ENCODE results near the gene STMND1. TPM values are rescaled to one million over a fixed set of nuclear protein-coding genes. Genes with fewer than 3 reads are reported as not detected.

STMND1 gene
- total and polyA plus RNA-seq, 10 of the 15 experiments (the other 5 are each of a cell fraction or from before 2014, with no cell fraction given), result 0.15 TPM; not detected in 9

DNA sequence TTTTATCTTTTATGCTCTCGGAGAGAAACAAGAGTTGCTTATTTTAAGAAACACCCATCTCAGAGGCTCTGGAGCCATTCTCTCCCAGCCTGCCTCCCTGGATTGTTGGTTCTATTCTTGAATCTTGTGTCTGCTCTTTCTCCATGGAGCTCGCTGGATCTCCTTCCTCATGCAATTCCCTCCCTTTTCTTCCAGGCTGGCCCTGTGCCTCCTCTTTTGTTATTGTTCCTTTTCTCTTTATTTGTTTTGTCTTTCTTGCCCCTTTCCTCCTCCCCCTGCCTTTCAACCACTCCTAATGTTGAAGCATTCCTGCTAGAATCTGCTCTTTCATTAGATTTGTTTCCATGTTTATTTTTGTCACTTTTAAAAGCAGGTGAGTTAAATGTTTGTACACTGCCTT lies 76.5 kb downstream of the STMND1 start:
- FAIRE-seq, result no peak
- H3K27me3 ChIP-seq (replicated peaks in 1 of 2; ENCODE audit: control insufficient read depth in 2 of 2, insufficient read depth in 2 of 2, low read length in 1 of 2), result no peaks in the 10 kb centered on the region
- H2AFZ ChIP-seq (ENCODE audit: control insufficient read depth, low read depth, low read length), result no peak overlapping the region
- H3K9ac ChIP-seq (ENCODE audit: control insufficient read depth, insufficient read depth, low read length), result no peak overlapping the region
- no peaks in the 10 kb centered on the region for H4K20me1 ChIP-seq (ENCODE audit: control insufficient read depth, insufficient read depth)
- H3K79me2 ChIP-seq (ENCODE audit: control insufficient read depth, insufficient read depth, low read length), result no peaks in the 10 kb centered on the region
- no peaks in the 10 kb centered on the region for H3K9me3 ChIP-seq (replicated peaks; ENCODE audit: control insufficient read depth, insufficient read depth, low read length)
- ChIA-PET CTCF (interaction anchor here (0.6 to 0.7 kb wide), 2 partner anchors 39 to 406 kb away, joined by 3 read pairs; no protein-coding TSS in a partner anchor), POLR2A (interaction anchor here (0.6 kb wide), 1 partner anchor 978 kb away, joined by 6 read pairs; no protein-coding TSS in a partner anchor), RAD21 (ENCODE audit: unreplicated experiment) (no interaction called here), SMC1A (ENCODE audit: uncharacterized antibody, unreplicated experiment) (no interaction called here)
- no peaks in the 10 kb centered on the region for H3K4me1 ChIP-seq (ENCODE audit: control insufficient read depth, insufficient read depth, low read length)
- H3K4me3 ChIP-seq, result no peak overlapping the region
- in situ Hi-C loops (cut with MboI), result no loop called here
- H3K4me2 ChIP-seq (ENCODE audit: control insufficient read depth, insufficient read depth), result no peak overlapping the region
- H3K27ac ChIP-seq (ENCODE audit: control insufficient read depth, insufficient read depth), result no peak overlapping the region
- TF ChIP-seq NR2F1 (conservative IDR thresholded peaks at IDR 0.05) (no peak), RFX5 (IDR thresholded peaks at IDR 0.05; ENCODE audit: low read depth, low read length) (no peak), POLR2A (IDR thresholded peaks at IDR 0.05; ENCODE audit: low read depth, low read length) (no peak), PML (IDR thresholded peaks at IDR 0.05; ENCODE audit: low read length) (no peak), POLR2AphosphoS5 (IDR thresholded peaks at IDR 0.05; ENCODE audit: low read length) (no peak), SIN3A (IDR thresholded peaks at IDR 0.05; ENCODE audit: low read depth, low read length) (no peak), CREM (IDR thresholded peaks at IDR 0.05; ENCODE audit: low read depth) (no peak), ZNF24 (IDR thresholded peaks at IDR 0.05) (no peak), POLR2AphosphoS2 (IDR thresholded peaks at IDR 0.05; ENCODE audit: low read depth, low read length) (no peak), CHD4 (IDR thresholded peaks at IDR 0.05) (no peak), ESRRA (IDR thresholded peaks at IDR 0.05; ENCODE audit: low read length) (no peak)
- TF ChIP-seq, protein P1, sequence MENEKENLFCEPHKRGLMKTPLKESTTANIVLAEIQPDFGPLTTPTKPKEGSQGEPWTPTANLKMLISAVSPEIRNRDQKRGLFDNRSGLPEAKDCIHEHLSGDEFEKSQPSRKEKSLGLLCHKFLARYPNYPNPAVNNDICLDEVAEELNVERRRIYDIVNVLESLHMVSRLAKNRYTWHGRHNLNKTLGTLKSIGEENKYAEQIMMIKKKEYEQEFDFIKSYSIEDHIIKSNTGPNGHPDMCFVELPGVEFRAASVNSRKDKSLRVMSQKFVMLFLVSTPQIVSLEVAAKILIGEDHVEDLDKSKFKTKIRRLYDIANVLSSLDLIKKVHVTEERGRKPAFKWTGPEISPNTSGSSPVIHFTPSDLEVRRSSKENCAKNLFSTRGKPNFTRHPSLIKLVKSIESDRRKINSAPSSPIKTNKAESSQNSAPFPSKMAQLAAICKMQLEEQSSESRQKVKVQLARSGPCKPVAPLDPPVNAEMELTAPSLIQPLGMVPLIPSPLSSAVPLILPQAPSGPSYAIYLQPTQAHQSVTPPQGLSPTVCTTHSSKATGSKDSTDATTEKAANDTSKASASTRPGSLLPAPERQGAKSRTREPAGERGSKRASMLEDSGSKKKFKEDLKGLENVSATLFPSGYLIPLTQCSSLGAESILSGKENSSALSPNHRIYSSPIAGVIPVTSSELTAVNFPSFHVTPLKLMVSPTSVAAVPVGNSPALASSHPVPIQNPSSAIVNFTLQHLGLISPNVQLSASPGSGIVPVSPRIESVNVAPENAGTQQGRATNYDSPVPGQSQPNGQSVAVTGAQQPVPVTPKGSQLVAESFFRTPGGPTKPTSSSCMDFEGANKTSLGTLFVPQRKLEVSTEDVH (IDR thresholded peaks at IDR 0.05; ENCODE audit: low read depth, partially characterized antibody), result no peak
- TF ChIP-seq, protein P2, sequence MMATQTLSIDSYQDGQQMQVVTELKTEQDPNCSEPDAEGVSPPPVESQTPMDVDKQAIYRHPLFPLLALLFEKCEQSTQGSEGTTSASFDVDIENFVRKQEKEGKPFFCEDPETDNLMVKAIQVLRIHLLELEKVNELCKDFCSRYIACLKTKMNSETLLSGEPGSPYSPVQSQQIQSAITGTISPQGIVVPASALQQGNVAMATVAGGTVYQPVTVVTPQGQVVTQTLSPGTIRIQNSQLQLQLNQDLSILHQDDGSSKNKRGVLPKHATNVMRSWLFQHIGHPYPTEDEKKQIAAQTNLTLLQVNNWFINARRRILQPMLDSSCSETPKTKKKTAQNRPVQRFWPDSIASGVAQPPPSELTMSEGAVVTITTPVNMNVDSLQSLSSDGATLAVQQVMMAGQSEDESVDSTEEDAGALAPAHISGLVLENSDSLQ (IDR thresholded peaks at IDR 0.05), result no peak
- TF ChIP-seq, protein P3, sequence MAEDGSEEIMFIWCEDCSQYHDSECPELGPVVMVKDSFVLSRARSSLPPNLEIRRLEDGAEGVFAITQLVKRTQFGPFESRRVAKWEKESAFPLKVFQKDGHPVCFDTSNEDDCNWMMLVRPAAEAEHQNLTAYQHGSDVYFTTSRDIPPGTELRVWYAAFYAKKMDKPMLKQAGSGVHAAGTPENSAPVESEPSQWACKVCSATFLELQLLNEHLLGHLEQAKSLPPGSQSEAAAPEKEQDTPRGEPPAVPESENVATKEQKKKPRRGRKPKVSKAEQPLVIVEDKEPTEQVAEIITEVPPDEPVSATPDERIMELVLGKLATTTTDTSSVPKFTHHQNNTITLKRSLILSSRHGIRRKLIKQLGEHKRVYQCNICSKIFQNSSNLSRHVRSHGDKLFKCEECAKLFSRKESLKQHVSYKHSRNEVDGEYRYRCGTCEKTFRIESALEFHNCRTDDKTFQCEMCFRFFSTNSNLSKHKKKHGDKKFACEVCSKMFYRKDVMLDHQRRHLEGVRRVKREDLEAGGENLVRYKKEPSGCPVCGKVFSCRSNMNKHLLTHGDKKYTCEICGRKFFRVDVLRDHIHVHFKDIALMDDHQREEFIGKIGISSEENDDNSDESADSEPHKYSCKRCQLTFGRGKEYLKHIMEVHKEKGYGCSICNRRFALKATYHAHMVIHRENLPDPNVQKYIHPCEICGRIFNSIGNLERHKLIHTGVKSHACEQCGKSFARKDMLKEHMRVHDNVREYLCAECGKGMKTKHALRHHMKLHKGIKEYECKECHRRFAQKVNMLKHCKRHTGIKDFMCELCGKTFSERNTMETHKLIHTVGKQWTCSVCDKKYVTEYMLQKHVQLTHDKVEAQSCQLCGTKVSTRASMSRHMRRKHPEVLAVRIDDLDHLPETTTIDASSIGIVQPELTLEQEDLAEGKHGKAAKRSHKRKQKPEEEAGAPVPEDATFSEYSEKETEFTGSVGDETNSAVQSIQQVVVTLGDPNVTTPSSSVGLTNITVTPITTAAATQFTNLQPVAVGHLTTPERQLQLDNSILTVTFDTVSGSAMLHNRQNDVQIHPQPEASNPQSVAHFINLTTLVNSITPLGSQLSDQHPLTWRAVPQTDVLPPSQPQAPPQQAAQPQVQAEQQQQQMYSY (CRISPR knock-in tag; IDR thresholded peaks at IDR 0.05), result no peak
- WGBS (ENCODE audit: insufficient coverage, insufficient replicate concordance, low lambda C conversion rate, missing lambda C conversion rate), result 2% methylated on average over 2 of the region's 2 CpGs
- no peak for ATAC-seq
- intact Hi-C loops (cut with micrococcal nuclease; ENCODE audit: unreplicated experiment), result no loop called here
- H3K36me3 ChIP-seq (ENCODE audit: control insufficient read depth in 2 of 2, insufficient read depth in 2 of 2, low read length in 1 of 2), result no peaks in the 10 kb centered on the region
- no peak for DNase-seq (ENCODE audit: low read depth, low spot score)
- BruUV-seq (replicated peaks), result no TSS peak

All from GM12878 (cell line).